HFFc6 (cell line): ENCODE data around the gene EVI5L. TPM values are rescaled to one million over a fixed set of nuclear protein-coding genes. Genes with fewer than 3 reads are reported as not detected.
A peak's percentile ranks its signal among the peaks of the same experiment; 100 is the strongest.

Source experiments
- DNase-seq: peaks from one replicate; pipeline ENCODE4 v3.0.0-alpha.2; 2018
- H3K27ac Mint-ChIP-seq: 2 replicates; pipeline ENCODE4 v1.8.0; 2020; ENCODE audit warnings: mild to moderate bottlenecking, mixed read lengths
- H3K27me3 Mint-ChIP-seq: 2 replicates; pipeline ENCODE4 v1.8.0; 2021; ENCODE audit warnings: mild to moderate bottlenecking, moderate library complexity, mixed read lengths; ENCODE audit not compliant: insufficient read depth
- H3K36me3 Mint-ChIP-seq: 2 replicates; pipeline ENCODE4 v1.8.0; 2021; ENCODE audit warnings: low read depth, mixed read lengths
- H3K4me1 Mint-ChIP-seq: 2 replicates; pipeline ENCODE4 v1.8.0; 2020; ENCODE audit warnings: low read depth, mixed read lengths
- H3K4me3 Mint-ChIP-seq: 2 replicates; pipeline ENCODE4 v1.8.0; 2020; ENCODE audit warnings: mild to moderate bottlenecking, moderate library complexity, mixed read lengths
- H3K9me3 Mint-ChIP-seq: 2 replicates; pipeline ENCODE4 v1.8.0; 2020; ENCODE audit warnings: mild to moderate bottlenecking, mixed read lengths
- CTCF ChIP-seq: fragments of 200-600 bp; sonication (generic); IDR thresholded peaks from 2 replicates; pipeline ENCODE4 v1.5.0; 2021; ENCODE audit warnings: antibody characterized with exemption, mild to moderate bottlenecking
- total RNA-seq, 6 experiments: library from RNA; stranded (reverse); fragmentation: NEBNext Ultra II Directional; extraction: Animal tissue kit (Norgen Biotek cat#: 25700); gene quantifications; 2 replicates in 1 of 6; 3 replicates in 5 of 6; pipeline ENCODE4 v1.2.3, GENCODE V29; 2021

The EVI5L gene
- total RNA-seq, 6 experiments from 2014 or later, result 26.4 to 33.0 (median 27.7) TPM

- Mint-ChIP-seq H3K27ac (no peak overlapping the region), H3K4me3 (no peak overlapping the region), H3K36me3 (no peaks in the 10 kb centered on the region), H3K9me3 (no peaks in the 10 kb centered on the region), H3K27me3 (peaks cover 16% of the 10 kb centered on the region), H3K4me1 (peaks cover 11% of the 10 kb centered on the region)
- peak; percentile 61 for TF ChIP-seq CTCF
- DNase-seq, result no peak
Measured at GRCh38 chr19:7869453-7869909, 39.5 kb downstream of the EVI5L start.

GRCh38 chr19:7869910-7870511 lies 40.0 kb downstream of the EVI5L start:
- H3K27me3 Mint-ChIP-seq, result peaks cover 20% of the 10 kb centered on the region

GRCh38 chr19:7870571-7871436 lies 40.8 kb downstream of the EVI5L start:
- DNase-seq, result peak; percentile 26

More at GRCh38 chr19:7869910-7870511, 40.0 kb downstream of the EVI5L start:
- no peaks in the 10 kb centered on the region for H3K36me3 Mint-ChIP-seq
- peaks cover 11% of the 10 kb centered on the region for H3K4me1 Mint-ChIP-seq
- no peak overlapping the region for H3K27ac Mint-ChIP-seq
- no peak overlapping the region for H3K4me3 Mint-ChIP-seq
- TF ChIP-seq CTCF, result no peak
- H3K9me3 Mint-ChIP-seq, result no peaks in the 10 kb centered on the region
- no peak for DNase-seq

GRCh38 chr19:7871437-7872305 lies 41.7 kb downstream of the EVI5L start:
- Mint-ChIP-seq H3K4me1 (peaks cover 11% of the 10 kb centered on the region), H3K27ac (peak overlapping the region; percentile 89), H3K27me3 (peaks cover 28% of the 10 kb centered on the region), H3K36me3 (no peaks in the 10 kb centered on the region), H3K4me3 (peak overlapping the region; percentile 87), H3K9me3 (no peaks in the 10 kb centered on the region)
- no peak for TF ChIP-seq CTCF
- DNase-seq, result peak; percentile 84

More at GRCh38 chr19:7870571-7871436, 40.8 kb downstream of the EVI5L start:
- peak overlapping the region; percentile 89; the same call in 1 of the 2 replicates for H3K27ac Mint-ChIP-seq
- H3K4me1 Mint-ChIP-seq, result peaks cover 11% of the 10 kb centered on the region
- H3K9me3 Mint-ChIP-seq, result no peaks in the 10 kb centered on the region
- peaks cover 24% of the 10 kb centered on the region for H3K27me3 Mint-ChIP-seq
- no peak for TF ChIP-seq CTCF
- H3K36me3 Mint-ChIP-seq, result no peaks in the 10 kb centered on the region
- H3K4me3 Mint-ChIP-seq, result peak overlapping the region; percentile 87; the same call in 1 of the 2 replicates
